Measurements from ENCODE around the gene TMEM63A. TPM values are rescaled to one million over a fixed set of nuclear protein-coding genes. Genes with fewer than 3 reads are reported as not detected.
A peak's percentile ranks its signal among the peaks of the same experiment; 100 is the strongest.

TMEM63A gene
- total RNA-seq, 1 experiment from 2014 or later: 91.7 TPM

DNA sequence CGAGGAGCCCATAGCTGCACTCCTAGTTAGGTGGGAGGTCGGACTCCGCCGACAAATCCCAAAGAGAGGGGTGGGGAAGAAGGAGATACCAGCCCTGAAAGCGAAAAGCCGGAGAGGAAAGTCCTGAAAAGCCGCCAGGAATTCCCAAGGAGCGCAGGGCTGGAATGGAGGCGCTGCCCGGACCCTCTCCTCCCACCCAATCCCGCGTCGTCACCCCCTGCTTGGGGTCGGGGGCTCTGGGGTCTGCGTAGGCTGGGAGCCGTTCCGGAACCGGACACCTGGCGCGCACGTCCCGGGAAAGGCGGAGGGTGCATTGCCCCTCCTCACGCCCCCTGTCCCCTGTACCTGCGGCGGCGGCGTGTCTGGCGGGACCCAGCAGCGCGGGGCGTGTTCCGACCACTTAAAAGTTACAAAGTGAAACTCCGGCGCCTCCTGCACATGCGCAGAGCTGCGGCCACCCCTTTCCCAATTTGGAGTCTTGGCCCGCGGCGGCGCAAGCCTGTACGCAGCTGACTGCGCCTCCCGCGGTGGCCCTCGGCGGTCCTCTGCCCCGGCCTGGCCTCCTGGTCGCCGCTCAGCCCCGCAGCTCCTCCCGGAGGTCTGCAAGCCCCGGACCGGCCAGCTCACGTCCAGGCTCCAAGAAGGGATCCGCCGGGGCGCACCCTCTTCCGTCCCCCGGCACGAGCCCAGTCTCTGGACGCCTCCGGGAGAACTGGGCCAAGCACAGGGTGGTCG is at the start of gene TMEM63A (continued):
- TF ChIP-seq CREM (CRISPR knock-in tag; IDR thresholded peaks at IDR 0.05) (no peak), FOXP1 (CRISPR knock-in tag; IDR thresholded peaks at IDR 0.05; ENCODE audit: borderline replicate concordance) (peak; percentile 39), ZNF671 (CRISPR knock-in tag; IDR thresholded peaks at IDR 0.05) (no peak), FOXK1 (CRISPR knock-in tag; IDR thresholded peaks at IDR 0.05) (peak; percentile 66; the same call in 1 of the 2 replicates), ZNF416 (CRISPR knock-in tag; IDR thresholded peaks at IDR 0.05) (no peak), JUN (CRISPR knock-in tag; IDR thresholded peaks at IDR 0.05) (no peak), CREB1 (CRISPR knock-in tag; IDR thresholded peaks at IDR 0.05) (peak; percentile 39; the same call in 1 of the 2 replicates), NR2C2 (CRISPR knock-in tag; IDR thresholded peaks at IDR 0.05) (0 out of 2 replicates have a peak, but pooled peaks have one; percentile 10), TEAD4 (CRISPR knock-in tag; IDR thresholded peaks at IDR 0.05) (0 out of 2 replicates have a peak, but pooled peaks have one; percentile 18), ETV6 (CRISPR knock-in tag; IDR thresholded peaks at IDR 0.05) (no peak), ZNF232 (CRISPR knock-in tag; IDR thresholded peaks at IDR 0.05) (no peak), ESRRA (CRISPR knock-in tag; IDR thresholded peaks at IDR 0.05; ENCODE audit: borderline replicate concordance) (peak; percentile 45; the same call in 1 of the 2 replicates), ZNF396 (CRISPR knock-in tag; IDR thresholded peaks at IDR 0.05; ENCODE audit: borderline replicate concordance) (no peak), PRRX2 (CRISPR knock-in tag; IDR thresholded peaks at IDR 0.05) (no peak), OVOL2 (CRISPR knock-in tag; IDR thresholded peaks at IDR 0.05; ENCODE audit: borderline replicate concordance) (no peak), GABPB1 (CRISPR knock-in tag; IDR thresholded peaks at IDR 0.05) (peak; percentile 47; the same call in 1 of the 2 replicates), NFATC4 (CRISPR knock-in tag; IDR thresholded peaks at IDR 0.05) (no peak)
- TF ChIP-seq, protein P1, sequence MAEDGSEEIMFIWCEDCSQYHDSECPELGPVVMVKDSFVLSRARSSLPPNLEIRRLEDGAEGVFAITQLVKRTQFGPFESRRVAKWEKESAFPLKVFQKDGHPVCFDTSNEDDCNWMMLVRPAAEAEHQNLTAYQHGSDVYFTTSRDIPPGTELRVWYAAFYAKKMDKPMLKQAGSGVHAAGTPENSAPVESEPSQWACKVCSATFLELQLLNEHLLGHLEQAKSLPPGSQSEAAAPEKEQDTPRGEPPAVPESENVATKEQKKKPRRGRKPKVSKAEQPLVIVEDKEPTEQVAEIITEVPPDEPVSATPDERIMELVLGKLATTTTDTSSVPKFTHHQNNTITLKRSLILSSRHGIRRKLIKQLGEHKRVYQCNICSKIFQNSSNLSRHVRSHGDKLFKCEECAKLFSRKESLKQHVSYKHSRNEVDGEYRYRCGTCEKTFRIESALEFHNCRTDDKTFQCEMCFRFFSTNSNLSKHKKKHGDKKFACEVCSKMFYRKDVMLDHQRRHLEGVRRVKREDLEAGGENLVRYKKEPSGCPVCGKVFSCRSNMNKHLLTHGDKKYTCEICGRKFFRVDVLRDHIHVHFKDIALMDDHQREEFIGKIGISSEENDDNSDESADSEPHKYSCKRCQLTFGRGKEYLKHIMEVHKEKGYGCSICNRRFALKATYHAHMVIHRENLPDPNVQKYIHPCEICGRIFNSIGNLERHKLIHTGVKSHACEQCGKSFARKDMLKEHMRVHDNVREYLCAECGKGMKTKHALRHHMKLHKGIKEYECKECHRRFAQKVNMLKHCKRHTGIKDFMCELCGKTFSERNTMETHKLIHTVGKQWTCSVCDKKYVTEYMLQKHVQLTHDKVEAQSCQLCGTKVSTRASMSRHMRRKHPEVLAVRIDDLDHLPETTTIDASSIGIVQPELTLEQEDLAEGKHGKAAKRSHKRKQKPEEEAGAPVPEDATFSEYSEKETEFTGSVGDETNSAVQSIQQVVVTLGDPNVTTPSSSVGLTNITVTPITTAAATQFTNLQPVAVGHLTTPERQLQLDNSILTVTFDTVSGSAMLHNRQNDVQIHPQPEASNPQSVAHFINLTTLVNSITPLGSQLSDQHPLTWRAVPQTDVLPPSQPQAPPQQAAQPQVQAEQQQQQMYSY (CRISPR knock-in tag; IDR thresholded peaks at IDR 0.05): 0 out of 2 replicates have a peak, but pooled peaks have one; percentile 52
- TF ChIP-seq, protein P2, sequence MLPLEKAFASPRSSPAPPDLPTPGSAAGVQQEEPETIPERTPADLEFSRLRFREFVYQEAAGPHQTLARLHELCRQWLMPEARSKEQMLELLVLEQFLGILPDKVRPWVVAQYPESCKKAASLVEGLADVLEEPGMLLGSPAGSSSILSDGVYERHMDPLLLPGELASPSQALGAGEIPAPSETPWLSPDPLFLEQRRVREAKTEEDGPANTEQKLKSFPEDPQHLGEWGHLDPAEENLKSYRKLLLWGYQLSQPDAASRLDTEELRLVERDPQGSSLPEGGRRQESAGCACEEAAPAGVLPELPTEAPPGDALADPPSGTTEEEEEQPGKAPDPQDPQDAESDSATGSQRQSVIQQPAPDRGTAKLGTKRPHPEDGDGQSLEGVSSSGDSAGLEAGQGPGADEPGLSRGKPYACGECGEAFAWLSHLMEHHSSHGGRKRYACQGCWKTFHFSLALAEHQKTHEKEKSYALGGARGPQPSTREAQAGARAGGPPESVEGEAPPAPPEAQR (CRISPR knock-in tag; IDR thresholded peaks at IDR 0.05): no peak
- TF ChIP-seq, protein P3, sequence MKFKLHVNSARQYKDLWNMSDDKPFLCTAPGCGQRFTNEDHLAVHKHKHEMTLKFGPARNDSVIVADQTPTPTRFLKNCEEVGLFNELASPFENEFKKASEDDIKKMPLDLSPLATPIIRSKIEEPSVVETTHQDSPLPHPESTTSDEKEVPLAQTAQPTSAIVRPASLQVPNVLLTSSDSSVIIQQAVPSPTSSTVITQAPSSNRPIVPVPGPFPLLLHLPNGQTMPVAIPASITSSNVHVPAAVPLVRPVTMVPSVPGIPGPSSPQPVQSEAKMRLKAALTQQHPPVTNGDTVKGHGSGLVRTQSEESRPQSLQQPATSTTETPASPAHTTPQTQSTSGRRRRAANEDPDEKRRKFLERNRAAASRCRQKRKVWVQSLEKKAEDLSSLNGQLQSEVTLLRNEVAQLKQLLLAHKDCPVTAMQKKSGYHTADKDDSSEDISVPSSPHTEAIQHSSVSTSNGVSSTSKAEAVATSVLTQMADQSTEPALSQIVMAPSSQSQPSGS (CRISPR knock-in tag; IDR thresholded peaks at IDR 0.05; ENCODE audit: borderline replicate concordance, low read depth): no peak
- TF ChIP-seq, protein P4, sequence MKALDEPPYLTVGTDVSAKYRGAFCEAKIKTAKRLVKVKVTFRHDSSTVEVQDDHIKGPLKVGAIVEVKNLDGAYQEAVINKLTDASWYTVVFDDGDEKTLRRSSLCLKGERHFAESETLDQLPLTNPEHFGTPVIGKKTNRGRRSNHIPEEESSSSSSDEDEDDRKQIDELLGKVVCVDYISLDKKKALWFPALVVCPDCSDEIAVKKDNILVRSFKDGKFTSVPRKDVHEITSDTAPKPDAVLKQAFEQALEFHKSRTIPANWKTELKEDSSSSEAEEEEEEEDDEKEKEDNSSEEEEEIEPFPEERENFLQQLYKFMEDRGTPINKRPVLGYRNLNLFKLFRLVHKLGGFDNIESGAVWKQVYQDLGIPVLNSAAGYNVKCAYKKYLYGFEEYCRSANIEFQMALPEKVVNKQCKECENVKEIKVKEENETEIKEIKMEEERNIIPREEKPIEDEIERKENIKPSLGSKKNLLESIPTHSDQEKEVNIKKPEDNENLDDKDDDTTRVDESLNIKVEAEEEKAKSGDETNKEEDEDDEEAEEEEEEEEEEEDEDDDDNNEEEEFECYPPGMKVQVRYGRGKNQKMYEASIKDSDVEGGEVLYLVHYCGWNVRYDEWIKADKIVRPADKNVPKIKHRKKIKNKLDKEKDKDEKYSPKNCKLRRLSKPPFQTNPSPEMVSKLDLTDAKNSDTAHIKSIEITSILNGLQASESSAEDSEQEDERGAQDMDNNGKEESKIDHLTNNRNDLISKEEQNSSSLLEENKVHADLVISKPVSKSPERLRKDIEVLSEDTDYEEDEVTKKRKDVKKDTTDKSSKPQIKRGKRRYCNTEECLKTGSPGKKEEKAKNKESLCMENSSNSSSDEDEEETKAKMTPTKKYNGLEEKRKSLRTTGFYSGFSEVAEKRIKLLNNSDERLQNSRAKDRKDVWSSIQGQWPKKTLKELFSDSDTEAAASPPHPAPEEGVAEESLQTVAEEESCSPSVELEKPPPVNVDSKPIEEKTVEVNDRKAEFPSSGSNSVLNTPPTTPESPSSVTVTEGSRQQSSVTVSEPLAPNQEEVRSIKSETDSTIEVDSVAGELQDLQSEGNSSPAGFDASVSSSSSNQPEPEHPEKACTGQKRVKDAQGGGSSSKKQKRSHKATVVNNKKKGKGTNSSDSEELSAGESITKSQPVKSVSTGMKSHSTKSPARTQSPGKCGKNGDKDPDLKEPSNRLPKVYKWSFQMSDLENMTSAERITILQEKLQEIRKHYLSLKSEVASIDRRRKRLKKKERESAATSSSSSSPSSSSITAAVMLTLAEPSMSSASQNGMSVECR (CRISPR knock-in tag; IDR thresholded peaks at IDR 0.05; ENCODE audit: borderline replicate concordance): peak; percentile 89; the same call in 1 of the 2 replicates
- TF ChIP-seq, protein P5, sequence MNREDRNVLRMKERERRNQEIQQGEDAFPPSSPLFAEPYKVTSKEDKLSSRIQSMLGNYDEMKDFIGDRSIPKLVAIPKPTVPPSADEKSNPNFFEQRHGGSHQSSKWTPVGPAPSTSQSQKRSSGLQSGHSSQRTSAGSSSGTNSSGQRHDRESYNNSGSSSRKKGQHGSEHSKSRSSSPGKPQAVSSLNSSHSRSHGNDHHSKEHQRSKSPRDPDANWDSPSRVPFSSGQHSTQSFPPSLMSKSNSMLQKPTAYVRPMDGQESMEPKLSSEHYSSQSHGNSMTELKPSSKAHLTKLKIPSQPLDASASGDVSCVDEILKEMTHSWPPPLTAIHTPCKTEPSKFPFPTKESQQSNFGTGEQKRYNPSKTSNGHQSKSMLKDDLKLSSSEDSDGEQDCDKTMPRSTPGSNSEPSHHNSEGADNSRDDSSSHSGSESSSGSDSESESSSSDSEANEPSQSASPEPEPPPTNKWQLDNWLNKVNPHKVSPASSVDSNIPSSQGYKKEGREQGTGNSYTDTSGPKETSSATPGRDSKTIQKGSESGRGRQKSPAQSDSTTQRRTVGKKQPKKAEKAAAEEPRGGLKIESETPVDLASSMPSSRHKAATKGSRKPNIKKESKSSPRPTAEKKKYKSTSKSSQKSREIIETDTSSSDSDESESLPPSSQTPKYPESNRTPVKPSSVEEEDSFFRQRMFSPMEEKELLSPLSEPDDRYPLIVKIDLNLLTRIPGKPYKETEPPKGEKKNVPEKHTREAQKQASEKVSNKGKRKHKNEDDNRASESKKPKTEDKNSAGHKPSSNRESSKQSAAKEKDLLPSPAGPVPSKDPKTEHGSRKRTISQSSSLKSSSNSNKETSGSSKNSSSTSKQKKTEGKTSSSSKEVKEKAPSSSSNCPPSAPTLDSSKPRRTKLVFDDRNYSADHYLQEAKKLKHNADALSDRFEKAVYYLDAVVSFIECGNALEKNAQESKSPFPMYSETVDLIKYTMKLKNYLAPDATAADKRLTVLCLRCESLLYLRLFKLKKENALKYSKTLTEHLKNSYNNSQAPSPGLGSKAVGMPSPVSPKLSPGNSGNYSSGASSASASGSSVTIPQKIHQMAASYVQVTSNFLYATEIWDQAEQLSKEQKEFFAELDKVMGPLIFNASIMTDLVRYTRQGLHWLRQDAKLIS (CRISPR knock-in tag; IDR thresholded peaks at IDR 0.05; ENCODE audit: borderline replicate concordance): no peak
- TF ChIP-seq, protein P6, sequence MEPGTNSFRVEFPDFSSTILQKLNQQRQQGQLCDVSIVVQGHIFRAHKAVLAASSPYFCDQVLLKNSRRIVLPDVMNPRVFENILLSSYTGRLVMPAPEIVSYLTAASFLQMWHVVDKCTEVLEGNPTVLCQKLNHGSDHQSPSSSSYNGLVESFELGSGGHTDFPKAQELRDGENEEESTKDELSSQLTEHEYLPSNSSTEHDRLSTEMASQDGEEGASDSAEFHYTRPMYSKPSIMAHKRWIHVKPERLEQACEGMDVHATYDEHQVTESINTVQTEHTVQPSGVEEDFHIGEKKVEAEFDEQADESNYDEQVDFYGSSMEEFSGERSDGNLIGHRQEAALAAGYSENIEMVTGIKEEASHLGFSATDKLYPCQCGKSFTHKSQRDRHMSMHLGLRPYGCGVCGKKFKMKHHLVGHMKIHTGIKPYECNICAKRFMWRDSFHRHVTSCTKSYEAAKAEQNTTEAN (CRISPR knock-in tag; IDR thresholded peaks at IDR 0.05): no peak
